G401 (cell line): ENCODE results near the gene SP2. TPM values are rescaled to one million over a fixed set of nuclear protein-coding genes. Genes with fewer than 3 reads are reported as not detected.

Source experiments
- DNase-seq: peaks from one replicate; pipeline ENCODE4 v3.0.0-alpha.2; 2015; ENCODE audit warnings: low spot score
- in situ Hi-C: cut with HindIII; loops from 2 replicates; pipeline ENCODE4 v1.10.0; 2016; ENCODE audit warnings: low sequenced_read_pairs, mixed read lengths
- total RNA-seq: library from RNA; depleted of rRNA; stranded (reverse); fragments of >200 nt; shearing (Covaris generic); gene quantifications from 2 replicates; pipeline ENCODE4 v1.2.3, GENCODE V29; 2014; rRNA removed

Gene SP2
- total RNA-seq, 1 experiment from 2014 or later, result 0.71 TPM

DNA sequence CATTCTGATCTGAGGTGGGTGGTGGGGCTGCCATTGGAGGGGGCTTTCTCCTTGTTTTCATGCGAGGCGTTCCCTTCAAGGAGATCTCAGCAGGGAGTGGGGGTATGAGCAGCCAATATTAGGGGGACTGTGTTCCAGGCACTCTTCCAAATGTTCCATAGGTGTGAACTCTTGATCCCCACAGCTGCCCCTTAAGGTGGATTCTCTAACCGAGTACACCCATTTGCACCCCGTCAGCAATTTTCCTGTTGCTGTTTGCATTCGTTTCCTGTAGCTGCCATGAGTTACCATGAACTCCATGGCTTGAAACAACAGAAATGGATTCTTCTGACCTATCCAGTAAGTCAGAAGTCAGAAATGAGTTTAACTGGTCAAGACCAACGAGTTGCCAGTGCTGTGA, 65.4 kb downstream of the SP2 start:
- in situ Hi-C loops, result no loop called here
- no peak for DNase-seq

DNA sequence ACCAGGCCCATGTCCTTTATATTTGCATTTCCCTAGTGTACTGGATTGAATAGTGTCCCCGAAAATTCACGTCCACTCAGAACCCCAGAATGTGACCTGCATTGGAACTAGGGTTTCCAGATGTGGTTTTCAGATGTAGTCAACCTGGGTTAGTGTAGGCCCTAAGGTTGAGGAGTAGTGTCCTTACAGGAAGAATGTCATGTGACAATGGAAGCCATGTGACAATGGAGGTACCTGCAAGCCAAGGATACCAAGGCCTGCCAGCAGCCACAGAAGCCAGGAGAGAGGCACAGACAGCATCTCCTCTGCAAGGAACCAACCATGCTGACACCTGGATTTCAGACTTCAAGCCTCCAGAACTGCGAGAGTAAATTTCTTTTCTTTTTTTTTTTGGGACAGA, 66.9 kb downstream of the SP2 start:
- no peak for DNase-seq
- in situ Hi-C loops, result no loop called here

DNA sequence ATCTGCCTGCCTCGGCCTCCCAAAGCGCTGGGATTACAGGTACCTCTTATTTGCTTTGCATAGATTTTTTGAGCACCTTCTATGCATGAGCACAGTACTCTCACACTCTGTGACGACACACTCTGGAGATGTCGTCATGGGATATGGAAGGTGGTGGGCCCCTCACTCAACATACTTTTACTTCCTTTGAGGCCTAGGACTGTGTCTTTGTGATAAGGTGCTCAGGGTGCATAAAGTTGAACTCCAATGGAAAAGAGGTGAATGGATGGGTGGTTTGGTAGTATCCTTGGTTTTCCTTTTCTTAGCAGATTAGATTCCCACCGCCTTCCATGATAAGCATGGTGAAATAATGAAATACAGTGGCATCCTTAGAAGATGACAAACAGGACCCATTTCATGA, 68.8 kb downstream of the SP2 start:
- no peak for DNase-seq
- in situ Hi-C loops, result no loop called here

DNA sequence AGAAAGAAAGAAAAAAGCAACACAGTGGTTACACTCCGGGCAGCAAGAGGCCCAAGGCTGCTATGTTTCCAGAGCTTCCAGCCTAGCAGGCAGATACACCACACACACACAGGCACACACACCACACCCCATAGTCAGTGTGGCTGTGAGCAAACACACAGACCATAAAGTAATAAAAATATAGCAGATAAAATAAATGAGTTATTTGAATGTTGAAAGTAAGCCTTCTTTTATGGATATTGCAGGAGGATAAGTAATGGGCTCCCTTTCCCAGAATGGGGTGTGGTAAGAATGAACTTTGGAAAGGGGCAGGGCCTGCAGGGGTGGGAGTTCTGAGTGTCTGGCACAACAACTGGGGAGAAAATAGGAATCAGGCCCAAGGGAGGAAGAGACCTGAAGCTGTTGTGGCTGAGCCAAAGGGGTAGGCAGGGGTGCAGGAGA, 70.1 kb downstream of the SP2 start:
- DNase-seq, result no peak
- in situ Hi-C loops, result no loop called here

DNA sequence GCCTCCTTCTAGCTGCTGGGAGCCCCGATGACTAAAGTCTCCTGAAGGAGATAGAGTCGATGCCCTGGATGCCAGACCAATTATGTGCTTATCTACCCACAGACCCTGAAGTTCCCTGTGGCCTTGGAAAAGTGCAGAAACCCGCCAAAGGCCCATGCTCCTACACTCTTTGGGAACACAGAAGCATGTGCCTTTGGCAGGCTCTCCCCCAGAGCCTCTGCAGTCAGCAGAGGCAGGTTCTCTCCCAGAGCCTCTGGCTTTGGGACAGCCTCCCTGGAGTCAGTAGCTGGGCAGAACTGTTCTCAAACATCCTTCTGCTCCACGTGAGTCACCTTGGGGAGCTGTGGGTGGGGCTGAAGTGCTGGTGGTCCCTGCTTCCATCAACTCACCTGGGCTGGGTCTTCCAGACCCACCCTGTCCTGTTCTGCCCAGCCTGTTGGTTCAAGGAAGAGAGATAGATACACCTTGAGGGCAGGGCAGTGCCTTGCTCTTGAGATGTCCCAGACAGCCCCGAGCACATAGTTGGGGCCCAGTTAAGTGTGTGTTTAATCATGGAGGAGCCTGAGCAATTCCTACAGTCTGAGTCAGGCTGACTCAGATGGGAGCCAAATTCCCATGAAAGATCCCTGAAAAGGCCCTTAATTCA, 71.7 kb downstream of the SP2 start:
- no peak for DNase-seq
- in situ Hi-C loops, result no loop called here

DNA sequence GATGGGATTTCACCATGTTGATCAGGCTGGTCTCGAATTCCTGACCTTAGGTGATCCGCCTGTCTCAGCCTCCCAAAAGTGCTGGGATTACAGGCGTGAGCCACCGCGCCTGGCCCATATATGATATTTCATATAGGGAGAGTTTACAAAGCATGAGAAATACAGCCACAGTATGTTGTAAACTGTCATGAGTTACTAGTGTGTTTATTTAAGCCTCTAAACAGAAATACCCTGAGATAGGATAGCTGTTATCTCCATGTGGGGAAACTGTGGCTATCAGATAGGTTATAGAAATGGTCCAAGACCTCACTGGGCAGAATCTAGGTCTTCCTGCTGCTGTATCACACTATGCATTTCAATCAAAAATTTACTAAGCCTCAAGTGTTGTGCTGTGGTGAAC, 72.8 kb downstream of the SP2 start:
- DNase-seq, result no peak
- in situ Hi-C loops, result no loop called here

DNA sequence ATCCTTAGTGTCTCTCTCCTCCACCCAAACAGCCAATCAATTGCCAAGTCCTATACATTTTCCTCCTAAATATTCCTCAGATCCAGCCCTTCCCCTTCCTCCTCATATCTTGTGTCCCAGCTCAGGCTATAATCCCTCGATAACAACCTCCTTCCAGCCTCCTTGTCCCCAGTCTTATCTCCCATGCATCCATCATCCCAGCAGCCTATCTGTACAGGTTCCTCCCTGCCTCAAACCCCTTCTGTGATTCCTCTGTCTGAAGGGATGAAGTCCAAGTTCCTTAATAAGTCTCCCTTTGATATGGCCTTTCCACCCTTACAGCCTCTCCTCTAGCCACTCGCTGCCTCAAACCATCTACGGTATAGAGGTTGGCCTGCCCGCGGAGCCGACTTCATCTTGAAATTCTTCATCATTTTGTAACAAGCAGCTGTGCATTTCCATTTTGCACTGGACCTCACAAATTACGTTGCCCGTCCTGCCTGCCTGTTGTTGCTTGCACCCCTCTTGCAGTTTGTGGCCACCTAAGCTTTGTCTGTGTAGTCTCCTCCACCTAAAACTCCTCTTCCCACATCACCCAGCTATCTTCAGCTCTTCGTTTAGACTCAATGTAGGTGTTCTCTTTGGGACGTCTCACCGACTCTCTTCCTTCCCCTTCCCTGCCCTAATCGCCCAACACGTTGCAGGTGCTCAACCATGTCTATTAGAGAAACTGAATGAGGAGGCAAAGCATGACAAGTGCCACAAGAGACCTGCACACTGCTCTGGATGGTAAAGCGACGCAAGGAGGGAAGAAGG, 74.1 kb downstream of the SP2 start:
- no peak for DNase-seq
- in situ Hi-C loops, result no loop called here

DNA sequence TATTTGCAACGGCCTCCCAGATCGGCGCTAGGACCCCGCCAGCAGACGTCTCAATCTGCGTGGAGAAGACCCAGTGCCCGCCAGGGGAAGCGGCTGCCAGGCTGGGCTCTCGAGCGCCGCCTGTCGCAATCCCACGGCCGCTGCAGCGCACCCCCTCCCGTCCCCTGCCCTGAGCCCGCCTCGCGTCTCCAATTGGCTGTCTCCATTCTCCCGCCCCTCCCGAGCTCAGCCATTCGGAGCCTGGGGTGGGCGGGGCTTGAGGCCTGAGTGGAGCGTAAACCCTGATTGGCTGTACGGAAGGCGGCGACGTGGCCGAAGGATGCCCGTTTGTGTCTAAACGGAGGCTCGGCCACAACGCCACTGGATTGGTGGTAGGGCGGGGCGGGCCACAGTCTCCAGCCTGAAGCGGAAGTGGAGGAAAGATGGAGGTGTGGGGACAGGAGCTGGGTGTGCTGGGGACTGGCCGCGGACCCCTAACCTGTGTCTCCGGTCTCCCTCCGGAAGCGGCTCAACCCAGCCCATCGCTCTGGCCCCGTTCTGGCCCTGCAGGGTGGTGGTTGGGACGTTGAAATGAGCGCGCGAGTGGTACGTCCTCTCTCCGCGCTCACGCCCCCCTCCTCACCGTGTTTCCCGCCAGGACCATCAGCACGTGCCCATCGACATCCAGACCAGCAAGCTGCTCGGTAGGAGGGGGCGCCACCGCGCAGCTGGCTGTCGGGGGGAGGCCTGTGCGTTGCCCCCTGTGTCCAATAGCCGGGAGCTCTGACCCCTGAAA, 74.9 kb downstream of the SP2 start, which contains the start of gene CDK5RAP3:
CDK5RAP3 (plus strand) TSS at position 389 of the 775 bp plus-strand sequence; CDS start at position 423, 34 bp downstream.
- in situ Hi-C loops, result no loop called here
- DNase-seq, result peak; percentile 100

DNA sequence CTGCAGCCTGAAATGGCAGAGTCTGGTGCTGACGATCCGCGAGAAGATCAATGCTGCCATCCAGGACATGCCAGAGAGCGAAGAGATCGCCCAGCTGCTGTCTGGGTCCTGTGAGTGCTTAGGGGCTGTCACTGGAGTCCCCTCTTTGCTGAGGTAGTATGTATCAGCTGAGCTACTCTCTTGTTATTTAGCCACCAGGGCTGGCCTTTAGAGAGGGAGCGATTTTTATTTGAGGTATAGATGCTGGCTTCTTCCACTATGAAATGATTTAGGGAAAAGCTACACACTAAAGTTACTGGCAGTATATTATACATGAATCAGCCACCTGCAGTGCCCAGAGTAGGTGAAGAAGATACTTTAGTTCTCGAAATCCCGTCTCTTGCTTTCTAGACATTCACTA, 77.5 kb downstream of the SP2 start:
- in situ Hi-C loops, result no loop called here
- no peak for DNase-seq

DNA sequence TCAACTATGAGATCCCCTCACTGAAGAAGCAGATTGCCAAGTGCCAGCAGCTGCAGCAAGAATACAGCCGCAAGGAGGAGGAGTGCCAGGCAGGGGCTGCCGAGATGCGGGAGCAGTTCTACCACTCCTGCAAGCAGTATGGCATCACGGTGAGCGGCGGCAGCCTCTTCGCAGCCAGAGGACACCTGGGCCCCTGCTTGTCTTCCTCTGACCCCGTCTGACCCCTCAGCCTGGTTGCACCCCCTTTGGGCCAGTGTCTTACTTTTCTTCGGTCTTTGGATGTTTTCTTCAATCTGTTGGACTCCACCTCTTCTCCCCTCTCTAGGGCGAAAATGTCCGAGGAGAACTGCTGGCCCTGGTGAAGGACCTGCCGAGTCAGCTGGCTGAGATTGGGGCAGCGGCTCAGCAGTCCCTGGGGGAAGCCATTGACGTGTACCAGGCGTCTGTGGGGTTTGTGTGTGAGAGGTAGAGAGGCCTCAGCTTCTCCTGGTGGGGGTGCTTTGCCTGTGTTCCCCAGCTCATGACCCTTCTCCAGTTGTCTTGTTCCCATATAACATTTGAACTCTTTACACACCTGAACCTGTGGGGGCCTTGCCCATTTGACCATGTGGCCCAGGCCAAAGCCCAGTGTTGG, 79.3 kb downstream of the SP2 start:
- in situ Hi-C loops, result no loop called here

DNA sequence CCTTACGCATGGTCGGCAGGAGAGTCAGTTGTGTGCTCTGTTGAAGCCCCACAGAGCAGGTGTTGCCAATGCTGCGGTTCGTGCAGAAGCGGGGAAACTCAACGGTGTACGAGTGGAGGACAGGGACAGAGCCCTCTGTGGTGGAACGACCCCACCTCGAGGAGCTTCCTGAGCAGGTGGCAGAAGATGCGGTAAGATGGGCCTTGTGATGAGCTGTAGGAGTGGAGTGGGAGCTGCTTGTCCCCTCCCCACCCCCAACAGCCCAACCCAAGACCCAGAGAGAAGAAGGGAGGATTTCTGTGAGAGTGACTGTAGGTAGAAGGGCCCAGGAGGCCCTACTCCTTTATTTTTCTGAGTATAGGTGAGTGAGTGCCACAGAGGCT, 79.8 kb downstream of the SP2 start:
- DNase-seq, result no peak
- in situ Hi-C loops, result no loop called here

More for the DNA sequence above, 79.3 kb downstream of the SP2 start:
- DNase-seq, result no peak

DNA sequence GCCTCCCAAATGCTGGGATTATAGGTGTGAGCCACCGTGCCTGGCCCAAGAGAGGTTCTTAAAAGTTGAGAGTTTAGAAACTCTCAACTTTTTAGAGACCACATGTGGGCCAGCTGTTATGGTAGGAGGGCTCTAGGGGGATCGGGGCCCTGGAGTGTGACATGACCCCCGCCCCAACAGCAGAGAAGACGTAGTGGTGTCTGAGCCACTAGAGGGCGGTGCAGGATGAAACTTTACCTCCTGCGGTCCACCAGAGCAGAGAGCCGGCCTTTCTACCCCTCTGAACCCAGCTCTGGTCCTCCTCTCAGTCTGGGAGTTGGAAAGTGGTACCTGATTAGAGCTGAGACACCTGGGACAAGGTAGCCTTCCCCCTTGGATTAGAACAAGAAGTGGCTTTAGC, 82.3 kb downstream of the SP2 start:
- in situ Hi-C loops, result no loop called here

More for the DNA sequence above, 82.3 kb downstream of the SP2 start:
- DNase-seq, result peak; percentile 41

Other genes with a start within 250 kb of the SP2 start
- gene KPNB1, start 246.3 kb upstream of the SP2 start, total RNA-seq, result 200 and 386 TPM in 2 replicates
- 18.9 and 32.5 TPM in 2 replicates for gene TBKBP1, start 202.1 kb upstream of the SP2 start, total RNA-seq
- not detected in 2 replicates for gene TBX21, start 163.0 kb upstream of the SP2 start, total RNA-seq
- gene OSBPL7, start 74.4 kb upstream of the SP2 start, total RNA-seq, result 4.2 and 5.6 TPM in 2 replicates
- 75.4 and 95.6 TPM in 2 replicates for gene MRPL10, start 64.7 kb upstream of the SP2 start, total RNA-seq
- gene LRRC46, start 64.6 kb upstream of the SP2 start, total RNA-seq, result 0.12 TPM in 1 of 2 replicates, not detected in the other
- gene SCRN2, start 55.0 kb upstream of the SP2 start, total RNA-seq, result 68.4 and 72.7 TPM in 2 replicates
- gene SP6, start 45.1 kb upstream of the SP2 start, total RNA-seq, result 6.7 and 8.5 TPM in 2 replicates
- 50.2 and 90.7 TPM in 2 replicates for gene PNPO, start 45.3 kb downstream of the SP2 start, total RNA-seq
- not detected in 2 replicates for gene PRR15L, start 61.6 kb downstream of the SP2 start, total RNA-seq
- gene CDK5RAP3, start 74.9 kb downstream of the SP2 start, total RNA-seq, result 101 and 129 TPM in 2 replicates
- not detected in 2 replicates for gene COPZ2, start 141.6 kb downstream of the SP2 start, total RNA-seq
- gene NFE2L1, start 152.1 kb downstream of the SP2 start, total RNA-seq, result 19.5 and 21.3 TPM in 2 replicates
- gene CBX1, start 205.2 kb downstream of the SP2 start, total RNA-seq, result 54.5 and 65.0 TPM in 2 replicates
- gene SNX11, start 211.5 kb downstream of the SP2 start, total RNA-seq, result 22.5 and 25.2 TPM in 2 replicates